Measurements from ENCODE around the gene EPHA2.

Gene EPHA2

GRCh38 chr1:16149146-16149545 lies 6.7 kb downstream of the EPHA2 start:
- no peak for DNase-seq

GRCh38 chr1:16148329-16149092 lies 7.4 kb downstream of the EPHA2 start:
- no peak for DNase-seq

GRCh38 chr1:16147156-16147926 lies 8.5 kb downstream of the EPHA2 start:
- DNase-seq, result no peak

GRCh38 chr1:16146279-16147155 lies 9.4 kb downstream of the EPHA2 start:
- DNase-seq, result no peak

- peak; percentile 54 for DNase-seq
Observed at GRCh38 chr1:16145662-16146278, 10.1 kb downstream of the EPHA2 start.

- no peak for DNase-seq
Observed at GRCh38 chr1:16145030-16145661, 10.7 kb downstream of the EPHA2 start.

GRCh38 chr1:16144325-16145029 lies 11.4 kb downstream of the EPHA2 start:
- no peak for DNase-seq

GRCh38 chr1:16143566-16144324 lies 12.1 kb downstream of the EPHA2 start:
- DNase-seq, result peak; percentile 86

- no peak for DNase-seq
Observed at GRCh38 chr1:16143005-16143565, 12.8 kb downstream of the EPHA2 start.

GRCh38 chr1:16142383-16142995 lies 13.4 kb downstream of the EPHA2 start:
- no peak for DNase-seq

GRCh38 chr1:16141573-16142336 lies 14.1 kb downstream of the EPHA2 start:
- DNase-seq, result no peak

- DNase-seq, result no peak
Observed at GRCh38 chr1:16140068-16140596, 15.7 kb downstream of the EPHA2 start.

GRCh38 chr1:16139473-16139962 lies 16.4 kb downstream of the EPHA2 start:
- DNase-seq, result no peak

- no peak for DNase-seq
Observed at GRCh38 chr1:16138772-16139221, 17.1 kb downstream of the EPHA2 start.

GRCh38 chr1:16137890-16138467 lies 17.9 kb downstream of the EPHA2 start:
- DNase-seq, result no peak

GRCh38 chr1:16135501-16135900 lies 20.4 kb downstream of the EPHA2 start:
- DNase-seq, result no peak

GRCh38 chr1:16134906-16135305 lies 21.0 kb downstream of the EPHA2 start:
- DNase-seq, result no peak

- DNase-seq, result no peak
Observed at GRCh38 chr1:16134066-16134801, 21.6 kb downstream of the EPHA2 start.
